ENCODE results near the gene BCO1.

GRCh38 chr16:81293909-81294802, 55.7 kb downstream of the BCO1 start:
- no peak for TF ChIP-seq CTCF (IDR thresholded peaks at IDR 0.05 in 4 of 5, conservative IDR thresholded peaks at IDR 0.05 in 1 of 5)
- no peak for TF ChIP-seq POLR2A (IDR thresholded peaks at IDR 0.05)

Measured in gastrocnemius medialis (tissue), 4 donors.